ENCODE results near the gene DGCR8. TPM values are rescaled to one million over a fixed set of nuclear protein-coding genes. Genes with fewer than 3 reads are reported as not detected.

Gene DGCR8
- polyA plus RNA-seq, 1 donor: 36.5 TPM

DNA sequence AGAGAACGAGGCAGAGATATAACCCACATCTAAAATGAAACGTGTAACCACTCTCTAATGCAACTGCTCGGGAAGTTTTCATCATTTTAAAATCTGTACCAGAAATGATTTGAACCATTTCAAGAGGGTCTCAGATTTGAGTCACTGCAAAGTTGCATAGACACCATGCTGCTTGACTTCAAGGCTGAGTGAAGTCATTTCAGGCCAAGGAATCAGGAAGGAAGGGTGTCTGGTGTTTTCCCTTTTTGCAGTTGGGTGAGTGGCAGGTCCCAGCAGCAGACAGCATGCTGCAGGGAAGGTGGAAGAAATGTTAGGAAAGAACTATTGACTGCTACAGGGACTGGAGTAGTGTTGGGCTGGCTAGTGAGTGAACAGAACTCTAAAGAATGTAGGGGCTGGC lies 42.6 kb upstream of the DGCR8 start:
- Histone ChIP-seq H3K36me3 (ENCODE audit: control insufficient read depth, insufficient read depth, low read length) (peaks cover 12% of the 10 kb centered on the region), H3K27me3 (ENCODE audit: control insufficient read depth, insufficient read depth, low read length) (no peaks in the 10 kb centered on the region), H3K4me1 (ENCODE audit: control insufficient read depth, insufficient read depth, low read length) (no peaks in the 10 kb centered on the region), H3K4me3 (ENCODE audit: low read length) (no peak overlapping the region), H3K9me3 (ENCODE audit: control insufficient read depth, low read depth, low read length) (no peaks in the 10 kb centered on the region), H3K27ac (ENCODE audit: low read length) (no peak overlapping the region)
- no CpG with 5 or more reads among the region's 3 CpGs for WGBS (ENCODE audit: insufficient coverage, low lambda C conversion rate)
- no peak for DNase-seq

- no CpG with 5 or more reads among the region's 7 CpGs for WGBS (ENCODE audit: insufficient coverage, low lambda C conversion rate)
- Histone ChIP-seq H3K27ac (ENCODE audit: low read length) (no peak overlapping the region), H3K9me3 (ENCODE audit: control insufficient read depth, low read depth, low read length) (no peaks in the 10 kb centered on the region), H3K36me3 (ENCODE audit: control insufficient read depth, insufficient read depth, low read length) (peaks cover 9% of the 10 kb centered on the region), H3K4me3 (ENCODE audit: low read length) (no peak overlapping the region), H3K27me3 (ENCODE audit: control insufficient read depth, insufficient read depth, low read length) (no peaks in the 10 kb centered on the region), H3K4me1 (ENCODE audit: control insufficient read depth, insufficient read depth, low read length) (no peaks in the 10 kb centered on the region)
- no peak for DNase-seq
Measured at GRCh38 chr22:20038574-20038973, 41.5 kb upstream of the DGCR8 start.

DNA sequence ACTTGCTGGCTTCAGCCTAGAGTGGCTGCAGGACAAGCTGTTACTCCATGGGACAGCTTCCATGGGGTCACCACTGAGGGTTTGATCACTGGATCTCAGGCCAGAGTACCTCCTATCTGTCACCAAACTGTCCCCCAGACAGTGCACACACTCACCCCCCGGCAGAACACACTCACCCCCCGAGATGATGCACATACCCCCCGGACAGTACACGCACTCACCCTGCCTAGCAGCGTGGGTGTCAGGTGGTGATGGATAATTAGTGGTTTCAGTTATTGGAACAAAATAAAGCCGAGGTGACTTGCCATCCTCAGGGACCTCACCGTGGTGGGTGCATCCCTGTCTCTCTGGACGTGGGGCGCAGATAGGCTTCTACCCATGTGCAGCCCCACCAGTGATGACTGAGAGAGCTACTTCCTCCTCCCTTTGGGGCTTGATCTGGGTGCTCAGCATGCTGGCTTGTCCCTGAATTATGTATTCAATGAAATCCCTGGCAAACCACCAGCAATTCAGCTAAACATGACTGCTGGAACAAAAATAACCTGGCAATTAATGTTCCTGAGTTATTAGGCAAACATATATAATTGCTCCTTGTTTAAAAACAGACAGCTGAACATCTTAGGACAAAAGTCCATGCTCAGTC lies 40.2 kb upstream of the DGCR8 start:
- WGBS (ENCODE audit: insufficient coverage, low lambda C conversion rate): no CpG with 5 or more reads among the region's 9 CpGs
- Histone ChIP-seq H3K27ac (ENCODE audit: low read length) (no peak overlapping the region), H3K4me3 (ENCODE audit: low read length) (no peak overlapping the region), H3K36me3 (ENCODE audit: control insufficient read depth, insufficient read depth, low read length) (peaks cover 12% of the 10 kb centered on the region), H3K9me3 (ENCODE audit: control insufficient read depth, low read depth, low read length) (no peaks in the 10 kb centered on the region), H3K4me1 (ENCODE audit: control insufficient read depth, insufficient read depth, low read length) (no peaks in the 10 kb centered on the region), H3K27me3 (ENCODE audit: control insufficient read depth, insufficient read depth, low read length) (no peaks in the 10 kb centered on the region)
- DNase-seq: no peak

- peaks cover 12% of the 10 kb centered on the region for H3K36me3 ChIP-seq (ENCODE audit: control insufficient read depth, insufficient read depth, low read length)
Measured at GRCh38 chr22:20040327-20041200, 39.5 kb upstream of the DGCR8 start.

DNA sequence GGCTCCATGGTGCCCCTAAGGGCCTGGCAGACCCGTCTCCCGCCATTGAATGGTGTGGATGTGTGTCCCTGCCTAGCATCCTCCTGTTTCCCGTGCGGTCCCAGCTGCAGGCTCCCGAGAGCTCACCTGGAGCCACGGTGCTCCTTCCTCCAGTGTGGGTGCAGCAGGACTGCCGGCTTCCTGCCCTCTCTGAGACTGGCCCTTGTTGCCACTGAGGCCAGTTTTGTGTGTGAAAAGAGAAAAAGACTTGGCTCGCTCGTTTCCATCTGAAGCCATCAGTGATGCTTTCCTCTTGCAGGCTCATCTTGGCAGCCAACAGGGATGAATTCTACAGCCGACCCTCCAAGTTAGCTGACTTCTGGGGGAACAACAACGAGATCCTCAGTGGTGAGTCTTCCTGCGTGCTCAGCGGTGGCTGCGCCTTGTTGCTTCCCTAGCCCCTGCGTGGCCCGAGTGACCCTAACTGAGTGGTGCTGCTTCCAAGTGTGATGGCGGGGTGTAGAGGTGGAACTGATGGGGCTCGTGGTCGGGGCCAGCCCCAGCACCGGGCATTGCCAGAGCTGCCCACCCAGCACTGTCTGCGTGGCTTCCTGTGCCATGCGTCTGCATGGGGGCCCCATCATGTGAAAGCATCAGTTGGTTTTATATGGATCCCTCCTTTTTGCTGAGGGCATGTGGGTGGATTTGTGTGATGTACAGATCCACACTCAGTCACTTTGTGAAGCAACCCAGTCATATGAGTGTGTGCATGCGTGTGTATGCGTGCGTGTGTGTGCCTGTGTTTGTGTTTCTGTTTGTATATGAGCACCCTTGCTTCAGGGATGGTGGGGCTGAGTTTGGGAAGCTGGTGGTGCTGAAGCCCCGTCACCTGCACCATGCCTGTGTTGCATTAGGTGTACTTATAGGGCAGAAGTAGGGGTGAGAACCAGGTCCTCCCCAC lies 36.7 kb upstream of the DGCR8 start:
- no peaks in the 10 kb centered on the region for H3K9me3 ChIP-seq (ENCODE audit: control insufficient read depth, low read depth, low read length)
- no peaks in the 10 kb centered on the region for H3K4me1 ChIP-seq (ENCODE audit: control insufficient read depth, insufficient read depth, low read length)
- peaks cover 8% of the 10 kb centered on the region for H3K36me3 ChIP-seq (ENCODE audit: control insufficient read depth, insufficient read depth, low read length)
- no peak overlapping the region for H3K4me3 ChIP-seq (ENCODE audit: low read length)
- H3K27me3 ChIP-seq (ENCODE audit: control insufficient read depth, insufficient read depth, low read length): no peaks in the 10 kb centered on the region
- WGBS (ENCODE audit: insufficient coverage, low lambda C conversion rate): no CpG with 5 or more reads among the region's 26 CpGs
- no peak for DNase-seq
- H3K27ac ChIP-seq (ENCODE audit: low read length): no peak overlapping the region

More at GRCh38 chr22:20040327-20041200, 39.5 kb upstream of the DGCR8 start:
- WGBS (ENCODE audit: insufficient coverage, low lambda C conversion rate): no CpG with 5 or more reads among the region's 7 CpGs
- Histone ChIP-seq H3K9me3 (ENCODE audit: control insufficient read depth, low read depth, low read length) (no peaks in the 10 kb centered on the region), H3K27me3 (ENCODE audit: control insufficient read depth, insufficient read depth, low read length) (no peaks in the 10 kb centered on the region), H3K4me3 (ENCODE audit: low read length) (no peak overlapping the region), H3K4me1 (ENCODE audit: control insufficient read depth, insufficient read depth, low read length) (no peaks in the 10 kb centered on the region), H3K27ac (ENCODE audit: low read length) (no peak overlapping the region)
- no peak for DNase-seq

DNA sequence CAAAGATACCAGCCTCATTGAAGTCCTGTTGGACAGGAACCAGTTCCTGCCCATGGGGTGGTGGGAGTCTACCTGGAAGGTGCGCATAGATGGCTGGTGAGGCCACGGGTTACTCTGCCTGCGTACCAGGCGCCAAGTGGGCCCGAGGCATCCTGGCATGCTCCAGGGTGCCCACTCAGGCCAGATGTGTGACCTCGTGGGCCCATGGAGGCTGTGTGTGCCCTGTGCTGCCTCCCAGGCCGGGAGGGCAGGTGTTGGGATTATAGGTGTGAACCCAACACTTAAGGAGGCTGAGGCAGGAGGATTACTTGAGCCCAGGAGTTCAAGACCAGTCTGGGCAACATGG lies 36.1 kb upstream of the DGCR8 start:
- Histone ChIP-seq H3K4me3 (ENCODE audit: low read length) (no peak overlapping the region), H3K36me3 (ENCODE audit: control insufficient read depth, insufficient read depth, low read length) (peaks cover 7% of the 10 kb centered on the region), H3K27me3 (ENCODE audit: control insufficient read depth, insufficient read depth, low read length) (no peaks in the 10 kb centered on the region), H3K4me1 (ENCODE audit: control insufficient read depth, insufficient read depth, low read length) (no peaks in the 10 kb centered on the region), H3K27ac (ENCODE audit: low read length) (no peak overlapping the region), H3K9me3 (ENCODE audit: control insufficient read depth, low read depth, low read length) (no peaks in the 10 kb centered on the region)
- DNase-seq: no peak
- WGBS (ENCODE audit: insufficient coverage, low lambda C conversion rate): no CpG with 5 or more reads among the region's 7 CpGs

DNA sequence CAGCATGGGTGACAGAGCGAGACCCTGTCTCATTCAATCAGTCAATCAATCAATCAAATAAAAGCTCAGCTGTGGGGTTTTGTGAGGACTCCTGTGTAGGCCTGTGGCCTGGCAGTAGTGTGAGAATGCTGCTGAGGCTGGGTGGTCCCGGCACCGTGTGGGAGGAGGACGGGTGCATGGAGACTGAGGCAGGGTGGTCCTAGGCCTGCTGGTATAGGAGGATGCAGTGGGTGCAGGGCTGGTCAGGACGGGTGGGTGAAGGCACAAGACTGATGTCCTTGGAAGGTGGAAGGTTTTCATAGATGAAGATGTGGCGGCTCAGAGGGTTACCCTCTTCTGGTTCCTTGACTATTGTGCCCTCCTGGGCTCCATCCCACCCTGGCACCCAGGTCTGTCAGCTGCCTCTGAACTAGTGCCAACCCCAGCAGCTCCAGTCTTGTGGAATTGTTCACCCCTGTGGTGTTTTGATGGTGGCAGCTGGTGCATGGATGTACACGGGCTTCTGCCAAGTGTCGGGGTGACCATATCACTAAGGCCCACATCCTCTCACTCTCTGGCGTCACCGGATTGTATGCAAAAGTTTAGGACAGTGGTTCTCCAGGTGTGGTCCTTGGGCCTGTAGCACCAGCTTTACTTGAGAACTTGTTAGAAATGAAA lies 35.4 kb upstream of the DGCR8 start:
- H3K9me3 ChIP-seq (ENCODE audit: control insufficient read depth, low read depth, low read length): no peaks in the 10 kb centered on the region
- H3K27ac ChIP-seq (ENCODE audit: low read length): no peak overlapping the region
- DNase-seq: no peak
- H3K4me3 ChIP-seq (ENCODE audit: low read length): no peak overlapping the region
- no peaks in the 10 kb centered on the region for H3K27me3 ChIP-seq (ENCODE audit: control insufficient read depth, insufficient read depth, low read length)
- no peaks in the 10 kb centered on the region for H3K4me1 ChIP-seq (ENCODE audit: control insufficient read depth, insufficient read depth, low read length)
- peaks cover 7% of the 10 kb centered on the region for H3K36me3 ChIP-seq (ENCODE audit: control insufficient read depth, insufficient read depth, low read length)
- WGBS (ENCODE audit: insufficient coverage, low lambda C conversion rate): no CpG with 5 or more reads among the region's 10 CpGs

DNA sequence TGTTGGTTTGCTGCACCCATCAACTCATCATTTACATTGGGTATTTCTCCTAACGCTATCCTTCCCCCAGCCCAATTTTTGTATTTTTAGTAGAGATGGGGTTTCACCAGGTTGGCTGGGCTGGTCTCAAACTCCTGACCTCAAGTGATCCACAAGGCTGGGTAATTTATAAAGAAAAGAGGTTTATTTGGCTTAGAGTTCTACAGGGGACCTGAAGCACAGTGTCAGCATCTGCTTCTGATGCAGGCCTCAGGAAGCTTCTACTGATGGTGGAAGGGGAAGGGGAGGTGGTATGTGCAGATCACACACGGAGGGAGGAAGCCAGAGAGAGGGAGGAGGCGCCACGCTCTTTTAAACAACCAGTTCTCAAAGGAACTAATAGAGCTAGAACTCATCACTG lies 33.3 kb upstream of the DGCR8 start:
- DNase-seq: no peak
- Histone ChIP-seq H3K4me1 (ENCODE audit: control insufficient read depth, insufficient read depth, low read length) (no peaks in the 10 kb centered on the region), H3K27me3 (ENCODE audit: control insufficient read depth, insufficient read depth, low read length) (no peaks in the 10 kb centered on the region), H3K36me3 (ENCODE audit: control insufficient read depth, insufficient read depth, low read length) (peaks cover 7% of the 10 kb centered on the region), H3K9me3 (ENCODE audit: control insufficient read depth, low read depth, low read length) (no peaks in the 10 kb centered on the region), H3K4me3 (ENCODE audit: low read length) (no peak overlapping the region), H3K27ac (ENCODE audit: low read length) (no peak overlapping the region)
- no CpG with 5 or more reads among the region's 4 CpGs for WGBS (ENCODE audit: insufficient coverage, low lambda C conversion rate)

DNA sequence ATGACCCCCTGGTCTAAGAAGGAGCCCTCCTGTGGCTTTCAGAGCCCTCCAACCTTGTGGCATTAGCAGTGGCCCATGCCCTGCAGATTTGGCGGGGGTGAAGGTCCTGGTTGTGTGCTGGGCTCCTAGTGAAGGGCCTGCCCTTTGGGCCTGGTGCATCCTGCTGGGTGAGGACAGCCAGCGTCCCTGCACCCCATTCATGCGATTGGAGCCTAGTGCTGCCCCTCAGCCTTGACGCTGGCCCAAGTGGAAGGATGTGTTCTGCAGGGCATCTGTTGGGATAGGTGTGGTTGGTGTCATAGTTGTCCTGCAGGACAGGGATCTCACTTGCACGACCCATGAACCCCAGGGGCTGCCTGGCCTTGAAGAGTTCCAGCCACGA lies 28.1 kb upstream of the DGCR8 start:
- WGBS (ENCODE audit: insufficient coverage, low lambda C conversion rate): no CpG with 5 or more reads among the region's 6 CpGs
- Histone ChIP-seq H3K4me3 (ENCODE audit: low read length) (no peak overlapping the region), H3K9me3 (ENCODE audit: control insufficient read depth, low read depth, low read length) (no peaks in the 10 kb centered on the region), H3K27ac (ENCODE audit: low read length) (no peak overlapping the region), H3K27me3 (ENCODE audit: control insufficient read depth, insufficient read depth, low read length) (no peaks in the 10 kb centered on the region), H3K36me3 (ENCODE audit: control insufficient read depth, insufficient read depth, low read length) (peaks cover 39% of the 10 kb centered on the region), H3K4me1 (ENCODE audit: control insufficient read depth, insufficient read depth, low read length) (no peaks in the 10 kb centered on the region)
- no peak for DNase-seq

Measured in large intestine (tissue), 3 donors.